Fibroblast of peridontal ligament (primary cell): ENCODE data around the gene NMRAL1.

Experiments used
- DNase-seq: peaks from one replicate; pipeline ENCODE4 v3.0.0-alpha.2; 2010; ENCODE audit errors: extremely low read depth

Gene NMRAL1

GRCh38 chr16:4465977-4466779, 8.2 kb downstream of the NMRAL1 start:
- no peak for DNase-seq

- no peak for DNase-seq
Observed at GRCh38 chr16:4463522-4464163, 10.8 kb downstream of the NMRAL1 start.

GRCh38 chr16:4461250-4462085, 13.0 kb downstream of the NMRAL1 start:
- no peak for DNase-seq

- no peak for DNase-seq
Observed at GRCh38 chr16:4460936-4461249, 13.5 kb downstream of the NMRAL1 start.

GRCh38 chr16:4455951-4456350, 18.5 kb downstream of the NMRAL1 start:
- no peak for DNase-seq

DNA sequence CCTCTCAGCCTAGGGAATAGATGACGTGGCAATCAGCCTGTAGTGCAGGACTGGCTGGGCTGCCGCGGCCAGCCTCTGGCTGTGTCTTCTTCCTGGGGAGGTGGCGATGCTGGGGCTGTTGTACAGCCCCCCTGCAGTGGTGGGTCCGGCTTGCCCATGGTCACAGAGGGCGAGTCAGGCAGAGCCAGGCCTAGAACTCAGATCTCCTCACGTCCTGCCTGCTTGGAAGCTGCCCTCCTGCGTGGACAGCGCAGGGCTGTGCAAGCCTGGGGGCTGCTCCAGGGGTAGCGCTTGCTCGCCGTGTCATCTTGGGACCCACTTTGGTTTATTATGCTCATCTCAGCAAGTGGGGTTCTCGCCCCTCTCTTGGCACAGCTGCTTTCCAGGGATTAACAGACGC, 19.3 kb downstream of the NMRAL1 start:
- DNase-seq: no peak

DNA sequence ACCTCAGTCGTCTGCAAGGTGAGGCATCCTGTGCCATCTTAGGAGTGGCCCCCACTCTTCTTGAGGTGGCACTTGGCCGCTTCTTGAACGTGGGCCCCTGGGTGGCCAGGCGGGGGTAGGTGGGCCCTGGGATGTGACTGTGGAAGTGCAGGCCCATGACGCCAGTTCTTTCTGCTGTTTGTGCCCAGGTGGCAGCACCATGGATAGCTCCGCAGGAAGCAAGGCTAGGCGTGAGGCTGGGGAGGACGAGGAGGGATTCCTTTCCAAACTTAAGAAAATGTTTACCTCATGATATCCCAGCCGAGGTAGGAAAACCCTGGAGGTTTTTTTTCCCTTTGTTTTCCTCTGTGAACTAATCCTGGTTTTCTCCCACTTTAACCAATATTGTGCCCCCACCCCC, 19.8 kb downstream of the NMRAL1 start:
- no peak for DNase-seq

DNA sequence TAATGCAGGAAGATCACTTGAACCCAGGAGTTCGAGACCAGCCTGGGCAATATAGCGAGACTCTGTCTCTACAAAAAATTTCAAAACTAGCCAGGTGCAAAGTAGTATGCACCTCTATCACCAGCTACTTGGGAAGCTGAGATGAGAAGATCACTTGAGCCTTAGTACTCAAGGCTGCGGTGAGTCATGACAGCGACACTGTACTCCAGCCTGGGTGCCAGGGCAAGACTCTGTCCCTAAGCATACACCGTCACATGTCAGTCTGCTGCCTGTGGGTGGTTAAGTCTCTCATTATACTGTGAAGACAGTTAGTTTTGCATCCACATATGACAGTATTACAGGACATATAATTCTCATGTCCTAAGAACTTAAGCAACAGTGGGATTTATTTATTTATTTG, 21.8 kb downstream of the NMRAL1 start:
- DNase-seq: no peak

DNA sequence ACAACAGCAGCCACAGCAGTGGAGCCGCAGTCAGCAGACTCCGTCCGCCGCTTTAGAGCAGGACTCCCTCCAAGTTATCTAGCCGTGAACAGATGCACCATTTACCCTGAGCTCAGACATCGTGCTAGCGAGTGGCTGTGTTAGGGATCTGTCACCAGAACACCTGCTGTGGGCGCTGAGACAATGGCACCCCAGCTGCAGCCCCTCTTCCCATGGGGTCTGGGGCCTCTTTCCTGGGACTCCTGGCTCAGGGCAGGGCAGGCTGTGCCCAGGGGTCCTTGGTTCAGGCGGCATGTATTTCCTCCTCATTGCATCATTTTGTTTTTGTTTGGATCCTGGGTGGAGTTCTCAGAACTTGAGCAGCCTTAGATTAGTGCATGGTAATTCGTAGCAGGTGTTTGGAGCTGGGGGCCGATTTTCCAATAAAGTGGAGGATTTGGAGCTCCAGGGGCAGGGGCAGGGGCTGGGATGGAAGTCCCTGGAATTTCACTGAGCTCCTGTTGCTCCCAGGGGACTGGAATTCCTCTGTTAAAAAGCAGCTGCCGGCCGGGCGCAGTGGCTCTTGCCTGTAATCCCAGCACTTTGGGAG, 23.4 kb downstream of the NMRAL1 start:
- peak; percentile 11 for DNase-seq

GRCh38 chr16:4450430-4450829, 24.0 kb downstream of the NMRAL1 start:
- DNase-seq: no peak

- no peak for DNase-seq
Observed at GRCh38 chr16:4443986-4444385, 30.4 kb downstream of the NMRAL1 start.

GRCh38 chr16:4443271-4443670, 31.2 kb downstream of the NMRAL1 start:
- no peak for DNase-seq

- DNase-seq: no peak
Observed at GRCh38 chr16:4442371-4442770, 32.1 kb downstream of the NMRAL1 start.

DNA sequence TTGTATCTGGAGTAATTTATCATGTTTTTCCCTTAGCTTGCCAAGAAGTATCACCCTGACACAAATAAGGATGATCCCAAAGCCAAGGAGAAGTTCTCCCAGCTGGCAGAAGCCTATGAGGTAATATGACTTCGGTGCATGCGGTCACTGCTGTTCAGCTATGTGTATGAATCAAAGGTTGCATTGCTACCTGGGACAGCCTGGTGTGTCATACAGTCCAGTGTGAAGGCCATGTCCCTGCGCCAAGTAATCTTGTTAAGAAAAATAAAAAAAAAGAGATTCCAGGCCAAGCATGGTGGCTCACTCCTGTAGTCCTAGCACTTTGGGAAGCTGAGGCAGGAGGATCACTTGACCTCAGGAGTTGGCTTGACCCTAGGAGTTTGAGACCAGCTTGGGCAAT, 37.1 kb downstream of the NMRAL1 start:
- DNase-seq: no peak

- DNase-seq: peak; percentile 53
Observed at GRCh38 chr16:4435337-4436067, 38.9 kb downstream of the NMRAL1 start.

- no peak for DNase-seq
Observed at GRCh38 chr16:4433914-4434787, 40.3 kb downstream of the NMRAL1 start.

GRCh38 chr16:4433228-4433627, 41.2 kb downstream of the NMRAL1 start:
- DNase-seq: no peak

DNA sequence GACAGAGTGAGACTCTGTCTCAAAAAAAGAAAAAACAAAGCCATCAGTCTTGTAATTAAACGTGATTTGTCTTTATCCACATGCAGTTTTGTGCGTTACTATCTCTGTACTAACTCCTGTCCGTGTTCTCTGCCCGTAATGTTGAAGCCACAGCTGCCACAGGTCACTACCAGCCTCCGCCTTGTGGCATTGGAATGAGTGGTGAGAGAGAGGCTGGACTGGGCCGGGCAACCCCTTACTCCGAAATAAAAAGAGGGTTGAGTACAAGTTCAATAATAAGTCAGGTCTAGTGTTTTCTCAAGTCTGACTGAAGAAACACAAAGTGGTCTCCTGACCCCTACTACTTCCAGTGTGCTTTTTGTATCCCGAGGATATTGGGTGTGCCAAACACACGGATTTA, 43.4 kb downstream of the NMRAL1 start:
- DNase-seq: no peak

- DNase-seq: no peak
Observed at GRCh38 chr16:4428500-4428899, 45.9 kb downstream of the NMRAL1 start.

DNA sequence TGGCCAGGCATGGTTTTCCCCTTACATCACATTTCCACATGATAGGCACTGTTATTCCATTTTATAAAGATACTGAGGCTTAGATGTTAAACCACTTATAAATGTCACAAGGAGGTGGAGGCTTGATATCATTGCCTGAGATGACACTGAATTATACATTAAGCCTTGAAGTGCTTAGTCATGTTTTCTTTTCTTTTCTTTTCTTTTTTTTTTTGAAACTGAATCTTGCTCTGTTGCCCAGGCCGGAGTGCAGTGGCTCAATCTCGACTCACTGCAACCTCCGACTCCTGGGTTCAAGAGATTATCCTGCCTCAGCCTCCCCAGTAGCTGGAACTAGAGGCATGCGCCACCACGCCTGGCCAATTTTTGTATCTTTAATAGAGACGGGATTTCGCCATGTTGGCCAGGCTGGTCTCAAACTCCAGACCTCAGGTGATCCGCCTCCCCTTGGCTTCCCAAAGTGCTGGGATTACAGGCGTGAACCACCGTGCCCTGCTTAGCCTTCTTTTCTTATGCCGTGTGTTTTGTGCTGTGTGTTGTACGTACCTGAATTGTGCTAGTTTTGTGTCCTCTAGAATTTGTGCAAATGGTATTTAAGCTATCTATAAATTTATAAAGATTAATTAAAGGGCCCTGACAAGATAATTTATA, 47.6 kb downstream of the NMRAL1 start:
- DNase-seq: no peak
